Measurements from ENCODE around the gene SLC5A6.

GRCh38 chr2:27203741-27204140 is 8.3 kb downstream of the SLC5A6 start:
- TF ChIP-seq EGR1 (IDR thresholded peaks at IDR 0.05) (no peak), EP300 (IDR thresholded peaks at IDR 0.05; ENCODE audit: borderline replicate concordance) (no peak), TAF1 (IDR thresholded peaks at IDR 0.05; ENCODE audit: low read depth) (no peak), YY1 (IDR thresholded peaks at IDR 0.05; ENCODE audit: low read depth) (no peak), TCF12 (IDR thresholded peaks at IDR 0.05; ENCODE audit: low read depth) (no peak), CEBPB (IDR thresholded peaks at IDR 0.05) (no peak)

All from Ishikawa (cell line).